ENCODE results near the gene TNFAIP3. TPM values are rescaled to one million over a fixed set of nuclear protein-coding genes. Genes with fewer than 3 reads are reported as not detected.

Gene TNFAIP3
- total RNA-seq, 1 donor from 2014 or later: 56.3 TPM

GRCh38 chr6:137913996-137914529 lies 47.0 kb downstream of the TNFAIP3 start:
- Histone ChIP-seq H3K27me3 (ENCODE audit: control insufficient read depth, insufficient read depth, low read length) (no peaks in the 10 kb centered on the region), H3K4me3 (ENCODE audit: low read depth, low read length) (no peak overlapping the region), H3K36me3 (ENCODE audit: control insufficient read depth, insufficient read depth, low read length) (no peaks in the 10 kb centered on the region)
- TF ChIP-seq, protein P1, sequence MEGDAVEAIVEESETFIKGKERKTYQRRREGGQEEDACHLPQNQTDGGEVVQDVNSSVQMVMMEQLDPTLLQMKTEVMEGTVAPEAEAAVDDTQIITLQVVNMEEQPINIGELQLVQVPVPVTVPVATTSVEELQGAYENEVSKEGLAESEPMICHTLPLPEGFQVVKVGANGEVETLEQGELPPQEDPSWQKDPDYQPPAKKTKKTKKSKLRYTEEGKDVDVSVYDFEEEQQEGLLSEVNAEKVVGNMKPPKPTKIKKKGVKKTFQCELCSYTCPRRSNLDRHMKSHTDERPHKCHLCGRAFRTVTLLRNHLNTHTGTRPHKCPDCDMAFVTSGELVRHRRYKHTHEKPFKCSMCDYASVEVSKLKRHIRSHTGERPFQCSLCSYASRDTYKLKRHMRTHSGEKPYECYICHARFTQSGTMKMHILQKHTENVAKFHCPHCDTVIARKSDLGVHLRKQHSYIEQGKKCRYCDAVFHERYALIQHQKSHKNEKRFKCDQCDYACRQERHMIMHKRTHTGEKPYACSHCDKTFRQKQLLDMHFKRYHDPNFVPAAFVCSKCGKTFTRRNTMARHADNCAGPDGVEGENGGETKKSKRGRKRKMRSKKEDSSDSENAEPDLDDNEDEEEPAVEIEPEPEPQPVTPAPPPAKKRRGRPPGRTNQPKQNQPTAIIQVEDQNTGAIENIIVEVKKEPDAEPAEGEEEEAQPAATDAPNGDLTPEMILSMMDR (IDR thresholded peaks at IDR 0.05; ENCODE audit: insufficient read depth, low read length, poor library complexity, severe bottlenecking): no peak
- DNase-seq (ENCODE audit: low read depth): no peak

- H3K27me3 ChIP-seq (ENCODE audit: control insufficient read depth, insufficient read depth, low read length): no peaks in the 10 kb centered on the region
- no peak overlapping the region for H3K4me3 ChIP-seq (ENCODE audit: low read depth, low read length)
- H3K36me3 ChIP-seq (ENCODE audit: control insufficient read depth, insufficient read depth, low read length): no peaks in the 10 kb centered on the region
- DNase-seq (ENCODE audit: low read depth): no peak
- TF ChIP-seq, protein P1 (IDR thresholded peaks at IDR 0.05; ENCODE audit: insufficient read depth, low read length, poor library complexity, severe bottlenecking): no peak
These were observed 47.6 kb downstream of the TNFAIP3 start for GRCh38 chr6:137914530-137915193.

- H3K36me3 ChIP-seq (ENCODE audit: control insufficient read depth, insufficient read depth, low read length): no peaks in the 10 kb centered on the region
- H3K27me3 ChIP-seq (ENCODE audit: control insufficient read depth, insufficient read depth, low read length): no peaks in the 10 kb centered on the region
These were observed 48.7 kb downstream of the TNFAIP3 start for GRCh38 chr6:137915790-137916189.

GRCh38 chr6:137917551-137918325 lies 50.7 kb downstream of the TNFAIP3 start:
- DNase-seq (ENCODE audit: low read depth): no peak
- Histone ChIP-seq H3K27me3 (ENCODE audit: control insufficient read depth, insufficient read depth, low read length) (no peaks in the 10 kb centered on the region), H3K36me3 (ENCODE audit: control insufficient read depth, insufficient read depth, low read length) (no peaks in the 10 kb centered on the region), H3K4me3 (ENCODE audit: low read depth, low read length) (no peak overlapping the region)
- TF ChIP-seq, protein P1 (IDR thresholded peaks at IDR 0.05; ENCODE audit: insufficient read depth, low read length, poor library complexity, severe bottlenecking): no peak

More at GRCh38 chr6:137915790-137916189, 48.7 kb downstream of the TNFAIP3 start:
- no peak for DNase-seq (ENCODE audit: low read depth)
- TF ChIP-seq, protein P1 (IDR thresholded peaks at IDR 0.05; ENCODE audit: insufficient read depth, low read length, poor library complexity, severe bottlenecking): no peak
- no peak overlapping the region for H3K4me3 ChIP-seq (ENCODE audit: low read depth, low read length)

GRCh38 chr6:137919502-137919823 lies 52.4 kb downstream of the TNFAIP3 start:
- H3K4me3 ChIP-seq (ENCODE audit: low read depth, low read length): no peak overlapping the region
- no peak for DNase-seq (ENCODE audit: low read depth)
- TF ChIP-seq, protein P1 (IDR thresholded peaks at IDR 0.05; ENCODE audit: insufficient read depth, low read length, poor library complexity, severe bottlenecking): no peak
- H3K36me3 ChIP-seq (ENCODE audit: control insufficient read depth, insufficient read depth, low read length): no peaks in the 10 kb centered on the region
- H3K27me3 ChIP-seq (ENCODE audit: control insufficient read depth, insufficient read depth, low read length): no peaks in the 10 kb centered on the region
